HG03135 (cell line): ENCODE results near the gene NSD1.
"Not testable (repeated sequence)": the region's sequence is repeated elsewhere in the genome, so short reads cannot be mapped to it uniquely, and the experiment has no call there.

Experiments
- ATAC-seq: cut with Tn5 transposase; IDR thresholded peaks from one replicate; pipeline ENCODE4 v1.9.1; 2021; ENCODE audit warnings: mild to moderate bottlenecking, moderate library complexity; ENCODE audit not compliant: unreplicated experiment

NSD1 gene

GRCh38 chr5:177222269-177222668, 88.7 kb downstream of the NSD1 start:
- ATAC-seq = no peak

GRCh38 chr5:177225798-177226197, 92.2 kb downstream of the NSD1 start:
- no peak for ATAC-seq

- no peak for ATAC-seq
Observed at GRCh38 chr5:177226860-177227259, 93.3 kb downstream of the NSD1 start.

- ATAC-seq = no peak
Observed at GRCh38 chr5:177228751-177229150, 95.2 kb downstream of the NSD1 start.

GRCh38 chr5:177230660-177231059, 97.1 kb downstream of the NSD1 start:
- ATAC-seq = no peak

- no peak for ATAC-seq
Observed at GRCh38 chr5:177231479-177232250, 98.1 kb downstream of the NSD1 start.

GRCh38 chr5:177232358-177232757, 98.8 kb downstream of the NSD1 start:
- ATAC-seq = no peak

GRCh38 chr5:177232761-177233160, 99.2 kb downstream of the NSD1 start:
- ATAC-seq = no peak

GRCh38 chr5:177233206-177233605, 99.6 kb downstream of the NSD1 start:
- no peak for ATAC-seq

- ATAC-seq = no peak
Observed at GRCh38 chr5:177233802-177234201, 100.2 kb downstream of the NSD1 start.

- ATAC-seq = no peak
Observed at GRCh38 chr5:177234841-177235240, 101.3 kb downstream of the NSD1 start.

GRCh38 chr5:177241768-177242167, 108.2 kb downstream of the NSD1 start:
- no peak for ATAC-seq

- no peak for ATAC-seq
Observed at GRCh38 chr5:177242304-177242703, 108.7 kb downstream of the NSD1 start.

- no peak for ATAC-seq
Observed at GRCh38 chr5:177249761-177250537, 116.4 kb downstream of the NSD1 start.

- ATAC-seq = no peak
Observed at GRCh38 chr5:177253252-177253651, 119.7 kb downstream of the NSD1 start.

- no peak for ATAC-seq
Observed at GRCh38 chr5:177256296-177256695, 122.7 kb downstream of the NSD1 start.

GRCh38 chr5:177258711-177259110, 125.1 kb downstream of the NSD1 start:
- not testable (repeated sequence) for ATAC-seq

- no peak for ATAC-seq
Observed at GRCh38 chr5:177260961-177261360, 127.4 kb downstream of the NSD1 start.

- no peak for ATAC-seq
Observed at GRCh38 chr5:177261510-177261909, 127.9 kb downstream of the NSD1 start.

- ATAC-seq = no peak
Observed at GRCh38 chr5:177264178-177264577, 130.6 kb downstream of the NSD1 start.

GRCh38 chr5:177265395-177265794, 131.8 kb downstream of the NSD1 start:
- no peak for ATAC-seq

GRCh38 chr5:177269232-177269895, 135.8 kb downstream of the NSD1 start:
- ATAC-seq = no peak
